HepG2 (cell line): ENCODE data around the gene SLC25A44. TPM values are rescaled to one million over a fixed set of nuclear protein-coding genes. Genes with fewer than 3 reads are reported as not detected.

ENCODE experiments used
- ATAC-seq: fragments of 200-7000 bp; cut with Tn5 transposase; 3 replicates; pipeline ENCODE4 v1.9.1; 2020; ENCODE audit warnings: mild to moderate bottlenecking, moderate library complexity
- BruUV-seq: library from RNA; stranded (reverse); fragments of 400-500 nt; replicated peaks from 2 replicates; lab custom pipeline; 2021; lab: Mats Ljungman, UMichigan
- CTCF ChIA-PET: fragments of 300-600 bp; formaldehyde crosslinking; extraction: SDS; loops from one replicate; lab custom pipeline; 2021; ENCODE audit warnings: low total read pairs, inconsistent platforms, low intra/inter-chr PET ratio; lab: Yijun Ruan, JAX
- POLR2A ChIA-PET: fragments of 350-600 bp; sonication (Branson Sonifier 250); formaldehyde crosslinking; loops from one replicate; lab custom pipeline; 2020; ENCODE audit warnings: antibody characterized with exemption, inconsistent platforms; lab: Yijun Ruan, JAX
- DNase-seq: peaks from one replicate; pipeline ENCODE4 v3.0.0-alpha.2; 2015; ENCODE audit warnings: low spot score
- FAIRE-seq: peaks from 3 replicates; lab custom pipeline; 2011; peaks lifted over from hg19 to GRCh38; lab: Jason Lieb, UNC
- H2AFZ ChIP-seq: one replicate; pipeline ENCODE4 v1.6.1; 2011; ENCODE audit warnings: low read length, inconsistent platforms
- H3K27ac ChIP-seq: fragments of 300-600 bp; 3 replicates; pipeline ENCODE4 v1.8.0; 2011; ENCODE audit warnings: mixed run types, mild to moderate bottlenecking, mixed read lengths, low read length, inconsistent platforms; ENCODE audit not compliant: insufficient read depth; ENCODE audit errors: extremely low read length
- H3K27me3 ChIP-seq, 2 experiments: fragments of 200-600 bp in 1 of 2; 2 replicates in 1 of 2; 3 replicates in 1 of 2; pipeline versions ENCODE4 v1.6.0 to v1.8.0; 2011; ENCODE audit warnings: low read length in 2 of 2, mild to moderate bottlenecking in 2 of 2, moderate library complexity in 2 of 2, inconsistent platforms in 1 of 2; ENCODE audit not compliant: insufficient read depth in 2 of 2, control insufficient read depth in 1 of 2
- H3K36me3 ChIP-seq, 2 experiments: fragments of 200-600 bp in 1 of 2; replicated peaks in 1 of 2; 2 replicates in 1 of 2; 3 replicates in 1 of 2; pipeline versions ENCODE4 v1.5.1 to v1.8.0; 2011; ENCODE audit warnings: low read length in 2 of 2, inconsistent platforms in 1 of 2; ENCODE audit not compliant: insufficient read depth in 2 of 2, control insufficient read depth in 1 of 2
- H3K4me1 ChIP-seq: 2 replicates; pipeline ENCODE4 v1.5.1; 2012; ENCODE audit warnings: low read length, inconsistent platforms; ENCODE audit not compliant: insufficient read depth
- H3K4me2 ChIP-seq: 2 replicates; pipeline ENCODE4 v1.6.0; 2011; ENCODE audit warnings: low read depth, low read length, inconsistent platforms
- H3K4me3 ChIP-seq, 3 experiments: fragments of 200-600 bp in 1 of 3; sonication (generic), shearing (Covaris generic) in 1 of 3; replicated peaks in 1 of 3; 2 replicates each; pipeline ENCODE4 v1.5.1; 2011 to 2016; ENCODE audit warnings: low read length in 3 of 3, inconsistent platforms in 2 of 3, low read depth in 2 of 3, mild to moderate bottlenecking in 2 of 3, control low read depth in 1 of 3, mixed read lengths in 1 of 3; ENCODE audit not compliant: insufficient read depth in 1 of 3
- H3K79me2 ChIP-seq: one replicate; pipeline ENCODE4 v1.6.1; 2011; ENCODE audit warnings: low read length, inconsistent platforms; ENCODE audit not compliant: insufficient read depth
- H3K9ac ChIP-seq: 2 replicates; pipeline ENCODE4 v1.6.0; 2011; ENCODE audit warnings: mild to moderate bottlenecking, low read depth, low read length, inconsistent platforms; ENCODE audit not compliant: insufficient read depth
- H3K9me3 ChIP-seq: 2 replicates; pipeline ENCODE4 v1.5.1; 2012; ENCODE audit warnings: mild to moderate bottlenecking, low read length
- H4K20me1 ChIP-seq: 2 replicates; pipeline ENCODE4 v1.6.0; 2011; ENCODE audit warnings: inconsistent platforms, mild to moderate bottlenecking, low read length, moderate library complexity; ENCODE audit not compliant: insufficient read depth
- DPF2 ChIP-seq: sonication (generic); formaldehyde crosslinking; IDR thresholded peaks from 2 replicates; pipeline ENCODE4 v1.4.0; 2020; ENCODE audit warnings: mild to moderate bottlenecking, low read depth, missing genetic modification reagents, borderline replicate concordance
- HINFP ChIP-seq: sonication (generic); formaldehyde crosslinking; IDR thresholded peaks from 2 replicates; pipeline ENCODE4 v1.4.0; 2020; ENCODE audit warnings: low read depth, mild to moderate bottlenecking, missing genetic modification reagents
- TFDP2 ChIP-seq: sonication (generic); formaldehyde crosslinking; IDR thresholded peaks from 2 replicates; pipeline ENCODE4 v1.4.0; 2020; ENCODE audit warnings: missing genetic modification reagents
- TOE1 ChIP-seq: sonication (generic); formaldehyde crosslinking; IDR thresholded peaks from 2 replicates; pipeline ENCODE4 v1.4.0; 2020; ENCODE audit warnings: mild to moderate bottlenecking, missing genetic modification reagents
- ZNF10 ChIP-seq: sonication (generic); formaldehyde crosslinking; IDR thresholded peaks from 2 replicates; pipeline ENCODE4 v1.4.0; 2020; ENCODE audit warnings: mild to moderate bottlenecking, low read depth, missing genetic modification reagents, borderline replicate concordance
- ZNF569 ChIP-seq: sonication (generic); formaldehyde crosslinking; IDR thresholded peaks from 2 replicates; pipeline ENCODE4 v1.5.0; 2020; ENCODE audit warnings: mild to moderate bottlenecking, missing genetic modification reagents, moderate library complexity, borderline replicate concordance
- WGBS: methylation state at CpG from one replicate; pipeline ENCODE4 v1.1.6; 2017; ENCODE audit warnings: low lambda C conversion rate; 5-methylcytosine and 5-hydroxymethylcytosine counted together
- in situ Hi-C: cut with HindIII; loops from 2 replicates; pipeline ENCODE4 v1.10.0; 2017; ENCODE audit warnings: low pct_unique_long_range_greater_than_20kb; ENCODE audit not compliant: extremely low pct_ligation_motif_present
- intact Hi-C: fragments of 100-400 bp; cut with micrococcal nuclease; formaldehyde crosslinking; loops from one replicate; pipeline ENCODE4 v1.10.0; 2022; ENCODE audit not compliant: unreplicated experiment
- polyA plus RNA-seq, 8 experiments: library from polyadenylated mRNA; depleted of rRNA in 3 of 8; stranded (reverse) in 7 of 8; unstranded in 1 of 8; fragments of >200 nt; fragmentation: Illumina TruSeq in 4 of 8; extraction: Trizol in 4 of 8; gene quantifications; 2 replicates each; pipeline versions ENCODE4 v1.2.1 to v1.2.3, GENCODE V29; 2011 to 2016; ENCODE audit warnings: low read depth in 4 of 8, missing spikeins in 1 of 8, mixed read lengths in 1 of 8; ENCODE audit not compliant: insufficient read depth in 1 of 8
- total RNA-seq, 5 experiments: library from RNA; depleted of rRNA; stranded (reverse); fragments of >200 nt; fragmentation: Illumina TruSeq; extraction: Trizol; gene quantifications; 2 replicates each; pipeline ENCODE4 v1.2.3, GENCODE V29; 2016; ENCODE audit warnings: low read depth in 1 of 5

SLC25A44 gene
- total and polyA plus RNA-seq, 2 of the 13 experiments (the other 11 are each of a cell fraction or from before 2014, with no cell fraction given) = 10.7 to 13.4 TPM

GRCh38 chr1:156253634-156254033 lies 59.7 kb downstream of the SLC25A44 start (continued):
- no peak for TF ChIP-seq TOE1 (CRISPR knock-in tag)

GRCh38 chr1:156257711-156258110 lies 63.8 kb downstream of the SLC25A44 start:
- intact Hi-C loops (no loop called here), in situ Hi-C loops (no loop called here)
- Histone ChIP-seq H3K79me2 (no peaks in the 10 kb centered on the region), H3K4me2 (no peak overlapping the region), H3K36me3 (peaks cover 38 to 81% of the 10 kb centered on the region in 2 experiments), H3K27ac (no peak overlapping the region), H4K20me1 (no peaks in the 10 kb centered on the region), H3K4me3 (no peak overlapping the region), H3K4me1 (no peaks in the 10 kb centered on the region; the same call in 1 of the 2 replicates), H3K27me3 (no peaks in the 10 kb centered on the region), H3K9me3 (no peaks in the 10 kb centered on the region), H2AFZ (no peak overlapping the region), H3K9ac (no peak overlapping the region)
- no peak for TF ChIP-seq ZNF10 (CRISPR knock-in tag)
- no peak for TF ChIP-seq TFDP2 (CRISPR knock-in tag)
- no peak for TF ChIP-seq HINFP (CRISPR knock-in tag)
- TF ChIP-seq ZNF569 (CRISPR knock-in tag) = no peak
- TF ChIP-seq DPF2 (CRISPR knock-in tag) = no peak
- ChIA-PET POLR2A (interaction anchor here (1.2 kb wide), 1 partner anchor 12 kb away, joined by 3 read pairs; no protein-coding TSS in a partner anchor), CTCF (no interaction called here)
- no peak for ATAC-seq
- BruUV-seq = no TSS peak
- FAIRE-seq = no peak
- 95% methylated on average over 2 of the region's 2 CpGs for WGBS
- DNase-seq = no peak
